Inferior parietal cortex (tissue), 1 donor: ENCODE measurements around the gene AVPR2.

Experiments used
- DNase-seq: peaks from one replicate; pipeline ENCODE4 v3.0.0-alpha.2; 2016; ENCODE audit errors: extremely low spot score

AVPR2 gene

DNA sequence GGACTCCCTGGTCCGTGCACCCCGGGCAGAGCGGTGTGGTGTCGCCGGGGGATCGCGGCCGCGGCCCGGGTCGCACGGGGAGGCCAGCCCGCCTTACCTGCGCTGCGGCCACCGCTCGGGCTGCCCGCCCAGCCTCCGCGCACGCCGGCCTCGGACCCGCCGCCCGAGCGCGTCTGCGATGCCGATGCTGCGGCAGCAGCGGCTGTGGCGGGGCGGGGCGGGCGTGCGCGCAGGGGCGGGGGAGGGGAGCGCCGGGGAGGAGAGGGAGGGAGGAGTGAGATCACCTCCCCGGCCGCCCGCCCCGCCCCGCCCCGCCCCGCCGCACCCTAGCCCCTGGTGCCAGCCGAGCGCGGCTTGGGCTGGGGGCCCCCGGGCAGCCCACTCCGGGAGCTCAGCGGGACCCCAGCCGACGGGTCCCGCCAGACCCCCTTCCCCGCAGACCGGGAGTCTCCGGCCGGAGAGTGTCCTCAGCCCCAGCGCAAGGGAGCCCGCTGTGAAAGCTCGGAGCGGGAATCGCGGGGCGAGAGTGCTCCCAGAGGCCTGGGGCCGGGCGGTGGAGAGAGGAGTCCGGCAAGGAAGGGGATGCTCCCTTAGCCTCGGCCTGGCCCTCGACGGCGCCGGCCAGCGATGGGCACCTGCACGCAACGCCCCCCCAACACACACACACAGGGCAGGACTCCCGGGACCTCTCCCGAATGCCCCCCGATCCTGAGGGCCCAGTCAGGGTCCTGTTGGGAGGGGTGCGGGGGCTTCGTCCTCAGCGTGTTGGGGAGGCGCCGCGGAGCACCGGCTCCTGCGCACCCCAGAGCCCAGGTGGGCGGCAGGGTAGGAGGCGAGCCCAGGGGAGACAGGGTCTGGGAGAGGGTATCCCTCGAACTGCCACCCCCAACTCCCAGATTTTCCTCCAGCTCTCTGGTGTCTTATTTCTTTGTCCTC lies 18.2 kb upstream of the AVPR2 start, which contains the start of gene L1CAM:
L1CAM (minus strand) TSS at position 206 of the 936 bp plus-strand sequence. CDS start 10,337 bp downstream, outside the sequence.
- DNase-seq: no peak

DNA sequence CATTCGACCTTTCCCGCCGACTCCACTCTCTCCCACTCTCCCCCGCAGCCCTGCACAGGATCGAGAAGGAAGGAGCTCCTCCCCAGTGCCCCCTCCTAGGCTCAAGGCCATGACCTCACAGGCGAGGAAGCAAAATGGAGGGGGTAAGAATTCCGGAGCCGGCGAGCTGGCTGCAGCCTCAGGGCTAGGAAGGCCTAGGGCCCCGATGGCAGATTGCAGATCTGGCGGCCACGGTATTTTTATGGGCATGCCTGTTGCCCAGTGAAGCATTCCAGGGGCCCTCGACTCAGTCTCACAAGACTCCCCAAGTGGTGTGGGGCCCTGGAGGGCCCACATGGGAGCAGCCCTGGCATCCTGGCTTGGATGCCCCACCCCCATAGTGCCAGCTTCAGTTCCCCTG lies 17.6 kb upstream of the AVPR2 start:
- no peak for DNase-seq

DNA sequence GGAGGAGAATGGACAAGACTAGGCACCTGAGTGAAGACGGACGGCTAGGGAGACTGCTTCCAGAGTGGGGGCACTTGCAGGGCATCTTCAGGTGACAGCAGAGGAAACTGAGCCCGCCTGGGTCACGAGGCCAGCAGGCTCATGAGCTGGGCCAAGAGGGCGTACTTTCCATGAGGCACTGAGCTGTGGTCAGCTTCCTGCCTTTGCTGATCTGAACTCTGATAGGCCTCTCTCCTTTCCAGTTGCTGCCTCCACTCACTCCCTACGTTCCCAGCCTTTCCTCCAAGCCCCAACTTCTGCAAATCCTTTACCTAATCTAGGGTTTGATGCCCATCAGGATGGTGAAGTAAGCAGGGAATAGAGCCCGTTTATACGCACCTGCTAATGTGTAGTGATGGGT lies 17.1 kb upstream of the AVPR2 start:
- no peak for DNase-seq

DNA sequence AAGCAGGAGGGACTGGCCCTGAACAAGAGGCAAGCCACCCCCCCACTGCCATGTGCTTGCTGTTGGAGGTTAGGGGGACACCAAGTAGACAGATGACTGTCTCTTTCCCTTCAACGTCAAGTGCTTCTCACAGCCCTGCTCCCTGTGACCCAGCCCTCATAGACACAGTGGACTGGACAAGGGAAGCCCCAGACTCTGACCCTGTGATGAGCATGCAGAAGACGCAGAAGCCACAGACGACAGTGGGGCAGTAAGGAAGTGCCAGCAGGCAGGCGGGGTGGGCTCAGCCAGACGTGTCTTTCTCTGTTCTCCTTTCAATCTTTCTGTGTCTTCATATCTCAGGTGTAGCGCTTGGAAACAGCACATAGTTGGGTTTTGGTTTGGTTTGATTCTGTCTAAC lies 16.1 kb upstream of the AVPR2 start:
- DNase-seq: no peak

DNA sequence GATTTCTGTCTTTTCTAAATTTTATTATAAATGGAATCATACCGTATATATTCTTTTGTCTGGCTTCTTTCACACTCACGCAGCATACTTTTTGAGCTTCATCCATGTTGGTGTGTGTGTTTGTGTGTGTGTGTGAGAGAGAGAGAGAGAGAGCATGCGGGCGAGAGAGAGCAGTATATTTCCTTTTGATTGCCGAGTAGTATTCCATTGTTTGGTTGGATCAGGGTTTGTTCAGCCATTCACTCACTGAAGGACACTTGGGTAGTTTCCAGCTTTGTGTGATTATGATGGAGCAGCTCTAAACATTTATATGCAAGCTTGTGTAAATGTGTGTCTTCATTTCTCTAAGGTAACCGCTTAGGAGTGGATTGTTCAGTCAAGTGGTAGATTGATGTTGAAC lies 15.3 kb upstream of the AVPR2 start:
- no peak for DNase-seq

DNA sequence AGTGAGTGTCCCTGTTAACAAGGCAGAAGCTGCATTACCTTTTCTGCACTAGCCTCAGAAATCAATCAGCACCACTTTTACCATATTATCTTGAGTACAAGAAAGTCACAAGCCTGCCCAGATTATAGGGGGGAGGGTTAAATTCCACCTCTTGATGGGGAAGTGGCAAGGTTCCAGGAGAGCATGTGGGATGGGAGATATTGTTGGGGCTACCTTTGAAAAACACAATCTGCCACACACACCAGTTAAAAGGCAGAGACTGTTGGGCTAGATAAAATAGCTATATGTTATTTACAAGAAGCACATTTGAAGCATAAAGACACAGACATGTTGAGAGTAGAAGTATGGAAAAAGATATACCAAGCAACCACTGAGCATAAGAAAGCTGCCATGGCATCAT lies 6.6 kb upstream of the AVPR2 start:
- peak; percentile 27 for DNase-seq

DNA sequence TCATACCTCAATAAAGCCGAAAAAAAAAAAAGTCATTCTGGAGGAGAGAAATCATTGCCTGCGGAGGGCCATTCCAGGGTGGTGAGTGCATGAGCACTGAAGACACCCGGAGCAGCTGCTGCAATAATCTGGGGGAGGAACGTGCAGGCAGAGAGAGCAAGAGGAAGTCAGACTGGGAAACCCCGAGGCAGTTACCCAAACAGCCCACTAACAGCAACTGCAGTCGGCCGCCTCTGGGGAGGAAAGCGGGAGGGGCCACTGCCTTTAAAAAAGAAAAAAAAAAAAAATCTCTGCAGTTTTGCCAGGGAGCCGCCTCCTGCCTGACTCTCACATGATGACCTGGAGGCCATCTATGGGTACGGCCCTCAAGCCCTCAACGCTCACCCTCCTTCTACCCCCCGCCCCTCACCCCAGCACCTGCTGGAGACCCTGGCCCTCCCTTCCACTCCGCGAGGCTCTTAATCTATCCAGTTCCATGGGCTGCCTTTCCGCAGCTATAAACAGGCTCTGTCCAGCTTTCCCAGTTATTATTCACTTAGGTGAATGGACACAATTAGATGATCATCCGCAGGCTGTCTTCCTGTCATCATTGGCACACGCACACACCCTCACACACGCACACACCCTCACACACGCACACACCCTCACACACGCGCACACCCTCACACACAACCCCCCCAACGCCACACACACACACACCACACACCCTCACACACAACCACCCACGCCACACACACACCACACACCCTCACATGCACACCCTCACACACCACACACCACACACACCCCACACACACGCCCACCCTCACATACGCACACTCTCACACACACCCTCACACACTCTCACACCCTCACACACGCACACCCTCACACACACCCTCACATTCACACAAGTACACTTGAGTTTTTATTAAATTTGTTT lies 3.4 kb upstream of the AVPR2 start:
- DNase-seq: no peak

DNA sequence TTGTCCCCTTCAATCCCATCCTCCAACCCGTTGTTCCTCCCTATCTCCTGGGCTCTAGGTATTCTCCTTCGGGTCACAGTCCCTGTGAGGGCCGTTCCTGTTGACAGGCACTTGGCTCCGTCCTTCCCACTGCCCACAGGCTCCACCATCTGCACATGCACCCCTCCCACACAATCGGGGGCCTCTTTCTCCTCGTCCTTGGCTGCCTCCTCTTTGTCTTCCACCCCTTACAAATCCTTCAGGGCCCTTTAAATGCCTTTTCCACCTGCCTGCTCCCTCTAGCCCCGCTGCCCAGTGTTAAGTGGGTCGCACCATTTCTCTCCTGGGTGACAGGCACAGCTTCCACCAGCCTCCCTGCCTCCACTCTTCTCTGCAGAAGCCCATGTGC lies 2.7 kb upstream of the AVPR2 start:
- DNase-seq: no peak

DNA sequence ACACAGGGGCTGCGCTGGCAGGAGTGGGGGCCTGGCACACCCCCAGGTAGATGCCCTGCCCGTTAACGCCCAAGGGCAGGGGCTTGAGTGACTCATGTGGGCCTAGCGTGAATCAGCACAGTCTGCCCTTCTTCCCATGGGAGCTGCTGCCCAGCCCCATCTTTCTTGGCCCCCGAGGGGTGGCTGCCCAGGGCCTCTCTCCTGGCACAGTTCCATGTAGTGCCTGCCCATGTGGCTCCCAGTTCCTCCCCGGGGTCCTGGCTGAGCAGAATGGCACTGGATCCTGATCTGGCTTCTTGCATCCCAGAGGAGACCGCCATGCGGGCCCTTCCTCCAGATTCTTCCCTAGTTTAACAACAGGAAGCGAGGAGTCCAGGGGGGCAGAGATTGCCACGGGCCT lies 2.1 kb upstream of the AVPR2 start:
- DNase-seq: no peak

DNA sequence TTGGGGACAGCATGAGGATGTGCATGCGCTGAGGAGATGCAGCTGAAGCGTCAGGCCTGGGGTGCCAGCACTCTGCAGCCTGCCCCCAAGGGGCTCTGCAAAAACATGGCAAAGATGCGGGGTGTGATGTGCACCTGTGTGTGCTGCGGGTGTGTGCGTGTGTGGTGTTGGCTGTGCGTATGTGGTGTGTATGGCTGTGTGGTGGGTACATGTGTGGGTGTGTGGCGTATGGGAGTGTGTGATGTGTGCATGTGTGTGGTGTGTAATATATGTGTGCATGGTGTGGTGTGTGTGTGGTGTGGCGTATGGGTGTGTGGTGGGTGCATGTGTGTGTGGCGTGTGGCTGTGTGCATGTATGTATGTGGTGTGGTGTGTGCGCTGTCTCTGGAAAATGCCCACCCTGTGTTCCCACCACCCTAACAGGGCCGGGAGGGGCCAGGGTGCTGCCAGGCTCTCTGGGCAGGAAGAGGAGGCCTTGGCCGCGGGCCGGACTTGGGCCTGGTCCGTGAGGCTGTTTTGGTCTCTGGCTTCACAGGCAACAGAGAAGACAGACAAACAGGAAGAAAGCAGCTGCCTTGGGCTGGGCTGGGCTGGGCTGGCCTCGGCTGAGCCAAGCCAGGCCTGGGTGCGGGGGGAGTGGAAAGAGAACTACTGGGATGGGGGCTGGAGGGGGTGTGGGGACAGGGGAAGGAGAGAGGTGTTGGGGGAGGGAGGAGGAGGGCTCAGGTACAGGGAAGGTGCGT lies 1.1 kb upstream of the AVPR2 start:
- no peak for DNase-seq

DNA sequence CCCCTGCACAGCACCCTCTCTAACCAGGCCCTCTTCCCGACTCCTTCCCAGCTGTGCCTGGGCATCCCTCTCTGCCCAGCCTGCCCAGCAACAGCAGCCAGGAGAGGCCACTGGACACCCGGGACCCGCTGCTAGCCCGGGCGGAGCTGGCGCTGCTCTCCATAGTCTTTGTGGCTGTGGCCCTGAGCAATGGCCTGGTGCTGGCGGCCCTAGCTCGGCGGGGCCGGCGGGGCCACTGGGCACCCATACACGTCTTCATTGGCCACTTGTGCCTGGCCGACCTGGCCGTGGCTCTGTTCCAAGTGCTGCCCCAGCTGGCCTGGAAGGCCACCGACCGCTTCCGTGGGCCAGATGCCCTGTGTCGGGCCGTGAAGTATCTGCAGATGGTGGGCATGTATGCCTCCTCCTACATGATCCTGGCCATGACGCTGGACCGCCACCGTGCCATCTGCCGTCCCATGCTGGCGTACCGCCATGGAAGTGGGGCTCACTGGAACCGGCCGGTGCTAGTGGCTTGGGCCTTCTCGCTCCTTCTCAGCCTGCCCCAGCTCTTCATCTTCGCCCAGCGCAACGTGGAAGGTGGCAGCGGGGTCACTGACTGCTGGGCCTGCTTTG lies 1.1 kb downstream of the AVPR2 start:
- DNase-seq: no peak

DNA sequence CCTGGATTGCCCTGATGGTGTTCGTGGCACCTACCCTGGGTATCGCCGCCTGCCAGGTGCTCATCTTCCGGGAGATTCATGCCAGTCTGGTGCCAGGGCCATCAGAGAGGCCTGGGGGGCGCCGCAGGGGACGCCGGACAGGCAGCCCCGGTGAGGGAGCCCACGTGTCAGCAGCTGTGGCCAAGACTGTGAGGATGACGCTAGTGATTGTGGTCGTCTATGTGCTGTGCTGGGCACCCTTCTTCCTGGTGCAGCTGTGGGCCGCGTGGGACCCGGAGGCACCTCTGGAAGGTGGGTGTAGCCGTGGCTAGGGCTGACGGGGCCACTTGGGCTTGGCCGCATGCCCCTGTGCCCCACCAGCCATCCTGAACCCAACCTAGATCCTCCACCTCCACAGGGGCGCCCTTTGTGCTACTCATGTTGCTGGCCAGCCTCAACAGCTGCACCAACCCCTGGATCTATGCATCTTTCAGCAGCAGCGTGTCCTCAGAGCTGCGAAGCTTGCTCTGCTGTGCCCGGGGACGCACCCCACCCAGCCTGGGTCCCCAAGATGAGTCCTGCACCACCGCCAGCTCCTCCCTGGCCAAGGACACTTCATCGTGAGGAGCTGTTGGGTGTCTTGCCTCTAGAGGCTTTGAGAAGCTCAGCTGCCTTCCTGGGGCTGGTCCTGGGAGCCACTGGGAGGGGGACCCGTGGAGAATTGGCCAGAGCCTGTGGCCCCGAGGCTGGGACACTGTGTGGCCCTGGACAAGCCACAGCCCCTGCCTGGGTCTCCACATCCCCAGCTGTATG lies 1.8 kb downstream of the AVPR2 start:
- no peak for DNase-seq

DNA sequence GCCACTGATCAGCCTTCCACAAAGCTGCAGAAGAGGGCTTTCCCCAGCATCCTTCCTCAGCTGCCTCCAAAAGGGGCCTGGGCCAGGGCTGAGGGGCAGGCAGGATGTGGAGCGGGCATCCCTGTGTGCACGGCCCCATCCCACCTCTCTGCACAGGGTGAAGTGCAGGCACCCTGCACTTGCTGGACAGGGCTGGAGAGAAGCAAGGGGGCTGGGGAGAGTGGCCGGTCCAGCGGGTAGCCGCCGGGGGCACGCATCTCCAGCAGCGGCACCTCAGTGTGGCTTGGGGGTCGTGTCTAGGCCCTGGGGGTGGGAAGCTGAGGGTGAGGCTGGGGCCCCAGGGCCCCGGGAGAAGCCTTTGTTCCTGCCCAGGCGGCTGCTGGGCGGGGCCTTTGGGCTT lies 3.0 kb downstream of the AVPR2 start:
- DNase-seq: no peak

DNA sequence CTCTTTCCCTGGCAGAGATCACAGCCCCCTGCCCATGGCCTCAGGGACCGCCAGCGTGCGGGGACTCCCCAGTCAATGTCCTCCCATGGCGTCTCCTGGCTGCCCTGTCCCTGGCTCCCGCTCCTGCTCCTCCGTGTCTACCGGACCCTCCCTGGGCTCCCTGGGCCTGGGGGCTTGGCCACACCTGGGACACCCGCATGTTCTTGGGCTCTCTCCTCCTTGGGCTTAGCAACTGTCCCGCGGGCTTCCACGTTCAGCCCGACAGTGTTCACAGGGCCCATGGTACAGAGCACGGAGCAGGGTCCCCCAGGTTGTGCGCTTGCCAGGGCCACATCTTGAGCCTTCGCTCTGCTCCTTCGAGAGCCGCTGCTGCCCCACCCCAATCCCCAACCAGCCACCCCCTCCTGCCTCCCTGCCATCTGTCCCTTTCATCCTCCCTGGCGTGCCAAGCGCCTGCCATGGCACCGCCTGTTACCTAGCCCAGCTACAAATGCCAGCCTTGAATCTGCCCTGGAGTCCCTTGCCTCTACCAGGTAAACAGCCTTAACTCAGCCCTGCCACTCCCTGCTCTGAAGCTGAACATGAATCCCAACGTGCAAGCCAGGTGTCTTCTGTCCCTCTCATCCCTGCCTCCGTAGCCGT lies 3.9 kb downstream of the AVPR2 start:
- no peak for DNase-seq

DNA sequence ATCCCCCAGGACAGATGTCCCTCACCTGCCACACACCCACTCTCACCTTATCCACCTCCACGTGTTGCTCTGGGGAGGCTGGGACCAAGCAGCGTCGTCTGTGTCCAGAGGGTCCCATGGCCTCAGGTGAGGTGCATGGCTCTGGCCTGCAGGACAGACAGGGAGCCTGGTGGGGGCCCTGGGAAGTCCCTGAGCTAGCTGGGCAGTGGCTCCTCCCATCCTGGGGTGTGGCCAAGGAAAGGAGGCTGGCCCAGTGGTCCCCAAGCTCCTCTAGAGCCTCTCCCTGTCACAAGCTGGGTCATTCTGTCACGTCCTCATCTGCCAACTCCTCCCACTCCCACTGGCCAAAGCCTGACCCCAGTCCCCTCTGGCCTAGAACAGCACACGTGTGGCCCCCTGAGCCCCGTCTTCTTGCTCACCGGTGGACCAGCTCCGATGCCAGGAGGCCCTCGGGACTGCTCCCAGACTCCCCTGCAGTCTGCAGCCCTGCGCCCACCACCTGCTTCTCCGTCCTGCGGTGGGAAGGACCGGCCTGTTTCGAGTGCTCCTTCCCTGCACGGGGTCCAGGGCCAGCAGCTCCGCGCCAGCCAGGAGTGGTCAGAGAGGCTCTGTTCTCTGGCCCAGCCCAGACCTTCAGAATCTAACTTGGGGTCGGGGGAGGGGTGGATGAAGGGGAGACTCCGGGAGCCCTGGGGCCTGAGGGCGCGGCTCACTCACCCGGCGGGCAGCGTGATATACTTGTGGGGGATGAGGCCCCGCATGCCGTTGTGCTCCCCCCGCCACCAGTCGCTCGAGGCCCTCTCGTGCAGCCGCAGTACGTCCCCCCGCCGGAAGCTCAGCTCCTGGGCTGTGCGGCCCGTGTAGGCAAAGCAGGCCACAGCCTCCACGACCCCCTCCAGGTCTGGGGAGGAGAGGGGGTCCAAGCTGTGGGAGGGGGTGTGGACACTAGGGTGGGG lies 4.8 kb downstream of the AVPR2 start:
- no peak for DNase-seq

DNA sequence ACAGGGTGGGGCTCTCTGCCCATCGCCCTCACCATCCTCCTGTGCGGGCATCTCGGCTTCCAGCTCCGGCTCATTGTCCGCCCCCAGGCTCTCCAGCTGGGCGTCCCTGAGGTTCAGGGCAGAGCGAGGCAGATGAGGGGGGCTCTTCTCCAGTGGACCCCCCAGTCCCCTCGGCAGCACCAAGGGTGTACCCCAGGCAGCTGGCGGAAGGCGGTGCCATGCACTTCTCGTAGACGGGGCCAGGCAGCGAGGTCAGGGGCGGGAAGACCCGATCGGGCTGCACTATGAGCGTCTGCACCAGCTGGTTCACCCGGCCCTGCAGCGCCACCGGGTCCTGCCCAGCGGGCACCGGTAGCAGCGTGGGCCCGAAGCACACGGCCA lies 5.5 kb downstream of the AVPR2 start:
- DNase-seq: no peak

DNA sequence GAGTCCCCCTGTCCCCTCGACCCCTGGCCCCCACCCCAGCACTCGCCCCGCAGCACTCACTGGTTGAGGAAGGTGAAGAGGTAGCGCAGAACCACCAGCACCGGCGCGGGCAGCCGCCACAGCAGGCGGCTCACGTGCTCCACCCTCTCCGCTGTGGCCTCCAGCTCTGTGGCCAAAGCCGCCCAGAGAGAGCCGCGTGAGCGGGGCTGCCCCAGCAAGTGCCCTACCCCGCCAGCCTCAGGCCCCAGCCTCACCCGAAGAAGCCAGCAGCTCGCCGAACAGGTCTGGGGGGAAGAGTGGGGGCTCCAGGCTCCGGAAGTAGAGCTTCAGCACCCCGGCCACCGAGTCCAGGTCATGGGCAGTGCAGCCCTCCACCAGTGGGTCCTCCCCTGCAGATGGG lies 6.0 kb downstream of the AVPR2 start:
- DNase-seq: no peak

DNA sequence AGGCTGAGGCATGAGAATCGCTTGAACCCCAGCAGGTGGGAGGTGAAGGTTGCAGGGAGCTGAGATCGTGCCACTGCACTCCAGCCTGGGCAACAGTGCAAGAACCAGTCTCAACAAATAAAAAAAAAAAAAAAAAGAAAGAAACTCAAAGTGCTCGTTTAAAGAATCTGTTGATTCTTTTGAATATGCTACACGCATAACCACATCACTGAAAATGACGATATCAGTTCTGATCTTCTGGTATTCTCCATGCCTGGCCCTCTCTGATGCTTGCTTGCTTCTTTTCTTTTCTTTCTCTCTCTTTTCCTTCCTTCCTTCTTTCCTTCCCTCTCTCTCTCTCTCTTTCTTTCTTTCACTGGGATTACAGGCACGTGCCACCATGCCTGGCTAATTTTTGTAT lies 7.3 kb downstream of the AVPR2 start:
- DNase-seq: no peak

DNA sequence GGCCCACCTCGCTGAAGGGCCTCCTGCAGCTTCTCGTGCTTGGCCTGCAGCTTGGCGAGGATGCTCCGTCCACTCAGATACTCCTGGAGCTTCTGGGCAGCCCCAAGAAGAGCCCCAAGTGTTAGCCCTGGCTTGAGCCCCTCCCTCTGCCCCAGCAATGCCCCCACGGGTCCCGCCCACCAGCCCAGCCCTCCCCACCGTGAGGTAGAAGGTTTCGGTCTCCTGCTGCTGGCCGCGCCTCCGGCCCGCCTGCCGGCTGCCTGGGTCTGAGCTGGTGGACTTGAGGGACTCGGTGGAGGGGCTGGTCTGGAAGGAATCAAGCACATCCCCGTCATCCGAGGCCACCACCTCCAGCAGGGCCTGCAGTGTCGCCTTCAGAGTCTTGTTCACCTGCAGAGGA lies 8.7 kb downstream of the AVPR2 start:
- no peak for DNase-seq
